ENCODE results near the gene TFE3.
A peak's percentile ranks its signal among the peaks of the same experiment; 100 is the strongest.

TFE3 gene

DNA sequence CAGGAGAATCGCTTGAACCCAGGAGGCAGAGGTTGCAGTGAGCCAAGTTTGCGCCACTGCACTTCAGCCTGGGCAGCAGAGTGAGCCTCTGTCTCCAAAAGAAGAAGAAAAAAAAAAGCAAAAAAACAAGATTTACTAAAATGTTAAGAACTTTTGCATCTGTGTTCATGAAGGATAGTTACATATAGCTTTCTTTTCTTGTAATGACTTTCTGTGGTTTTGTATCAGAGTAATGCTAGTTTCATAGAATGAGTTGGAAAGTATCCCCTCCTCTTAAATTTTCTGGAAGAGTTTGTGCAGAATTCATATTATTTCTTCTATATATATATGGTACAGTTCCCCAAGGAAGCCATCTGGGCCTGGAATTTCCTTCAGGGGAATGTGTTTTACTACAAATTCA lies 24.1 kb downstream of the TFE3 start:
- Histone ChIP-seq H3K4me1 (ENCODE audit: control insufficient read depth, insufficient read depth, low read length) (no peaks in the 10 kb centered on the region), H3K36me3 (ENCODE audit: control insufficient read depth, insufficient read depth, low read length) (no peaks in the 10 kb centered on the region), H3K9ac (ENCODE audit: low read length) (no peak overlapping the region), H3K27ac (ENCODE audit: low read depth, low read length) (no peak overlapping the region), H3K27me3 (ENCODE audit: control insufficient read depth, insufficient read depth, low read length) (no peaks in the 10 kb centered on the region), H3K4me3 (ENCODE audit: low read length) (no peak overlapping the region)

DNA sequence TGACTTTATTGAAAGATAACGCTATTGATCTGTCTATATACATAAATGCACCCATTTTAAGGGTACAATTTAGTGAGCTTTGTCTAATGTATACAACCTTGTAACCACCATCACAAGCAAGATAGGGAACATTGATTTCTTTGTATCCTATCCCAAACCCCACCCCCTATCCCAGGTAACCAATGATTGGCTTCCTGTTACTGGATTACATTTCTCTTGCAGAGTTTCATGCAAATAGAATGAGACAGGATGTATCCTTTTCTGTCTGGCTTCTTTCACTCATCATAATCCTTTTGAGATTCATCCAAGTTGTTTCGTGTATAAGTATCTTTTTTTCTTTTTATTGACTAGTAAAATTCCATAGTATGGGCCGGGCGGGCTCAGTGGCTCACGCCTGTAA lies 39.5 kb downstream of the TFE3 start:
- Histone ChIP-seq H3K4me3 (ENCODE audit: low read length) (no peak overlapping the region), H3K36me3 (ENCODE audit: control insufficient read depth, insufficient read depth, low read length) (no peaks in the 10 kb centered on the region), H3K27me3 (ENCODE audit: control insufficient read depth, insufficient read depth, low read length) (no peaks in the 10 kb centered on the region), H3K27ac (ENCODE audit: low read depth, low read length) (no peak overlapping the region), H3K4me1 (ENCODE audit: control insufficient read depth, insufficient read depth, low read length) (no peaks in the 10 kb centered on the region), H3K9ac (ENCODE audit: low read length) (no peak overlapping the region)

DNA sequence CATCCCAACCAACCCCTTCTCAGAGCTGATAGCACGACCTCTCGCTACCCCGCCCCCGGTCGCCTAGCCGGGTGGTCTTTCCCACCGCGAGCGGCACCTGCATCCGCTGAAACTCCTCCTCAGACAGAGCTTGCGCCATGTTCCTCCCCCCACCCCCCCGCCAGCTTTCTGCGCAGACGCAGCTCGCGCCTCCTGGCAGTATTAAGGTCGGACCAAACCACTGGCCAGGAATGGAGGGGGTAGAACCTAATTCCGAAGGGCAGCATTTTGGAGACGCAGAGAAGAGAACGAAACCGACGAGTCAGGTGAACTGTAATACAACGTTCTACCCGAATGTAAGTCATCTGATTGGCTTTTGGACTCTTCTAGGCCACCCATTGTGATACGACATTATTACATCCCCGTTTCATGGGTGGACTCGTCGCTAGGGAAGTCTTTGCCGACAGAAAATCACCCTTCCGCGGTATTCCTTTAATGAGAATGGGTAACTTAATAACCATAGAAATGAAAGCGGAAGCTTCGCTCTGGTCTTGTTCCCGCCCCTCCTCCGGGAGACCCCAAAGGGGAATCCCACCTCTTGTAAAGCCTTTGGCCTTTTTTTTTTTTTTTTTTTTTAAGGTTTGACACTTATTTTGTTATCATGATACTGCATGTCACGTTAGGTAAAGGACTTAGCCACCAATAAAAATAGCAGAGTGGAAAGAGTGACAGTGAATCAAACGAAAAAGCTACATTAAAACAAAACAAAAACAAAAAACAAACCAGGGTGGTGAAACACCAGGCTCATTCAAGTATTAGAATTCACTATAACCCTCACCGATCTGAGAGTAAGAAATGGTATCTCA lies 40.8 kb downstream of the TFE3 start, which contains the start of gene GRIPAP1:
Gene GRIPAP1, minus strand, starts transcription at position 174 of the 845 bp plus-strand sequence. Its CDS starts 35 bp downstream, at position 139.
- Histone ChIP-seq H3K4me3 (ENCODE audit: low read length) (peak within 1 kb of the TSS; percentile 80), H3K9ac (ENCODE audit: low read length) (peak within 1 kb of the TSS; percentile 59), H3K36me3 (ENCODE audit: control insufficient read depth, insufficient read depth, low read length) (peaks cover 3% of the 10 kb centered on the region)

DNA sequence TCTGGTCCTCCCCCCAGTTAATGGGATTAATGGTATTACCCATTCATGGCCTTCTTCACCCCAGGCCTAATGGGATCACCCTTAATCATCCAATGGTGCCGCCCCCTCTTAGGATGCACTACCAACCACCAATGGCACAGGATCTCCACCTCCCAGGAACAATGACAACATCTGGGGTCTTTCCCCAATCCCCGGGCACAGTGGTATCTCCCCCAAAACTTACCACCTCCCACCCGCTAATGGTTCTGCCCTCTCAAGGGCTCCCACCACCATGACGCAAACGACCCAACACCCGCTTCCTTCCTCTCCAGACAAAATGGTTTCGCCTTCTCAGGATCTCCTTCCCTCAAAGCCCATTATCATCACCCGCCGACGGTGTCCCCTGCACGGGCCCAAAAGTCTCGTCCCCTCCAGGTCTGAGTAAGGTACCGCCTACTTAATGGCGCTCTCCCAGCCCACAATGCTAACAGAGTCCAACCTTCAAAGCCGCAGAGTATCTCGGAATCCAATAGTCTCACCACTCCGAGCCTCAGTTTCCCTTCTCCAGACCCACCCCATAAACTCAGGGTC lies 41.6 kb downstream of the TFE3 start:
- Histone ChIP-seq H3K4me1 (ENCODE audit: control insufficient read depth, insufficient read depth, low read length) (no peaks in the 10 kb centered on the region), H3K9ac (ENCODE audit: low read length) (peak overlapping the region; percentile 52)

More for the DNA sequence above, 40.8 kb downstream of the TFE3 start, which contains the start of gene GRIPAP1:
- peak within 1 kb of the TSS; percentile 92 for H3K27ac ChIP-seq (ENCODE audit: low read depth, low read length)
- H3K4me1 ChIP-seq (ENCODE audit: control insufficient read depth, insufficient read depth, low read length): no peaks in the 10 kb centered on the region
- no peaks in the 10 kb centered on the region for H3K27me3 ChIP-seq (ENCODE audit: control insufficient read depth, insufficient read depth, low read length)

DNA sequence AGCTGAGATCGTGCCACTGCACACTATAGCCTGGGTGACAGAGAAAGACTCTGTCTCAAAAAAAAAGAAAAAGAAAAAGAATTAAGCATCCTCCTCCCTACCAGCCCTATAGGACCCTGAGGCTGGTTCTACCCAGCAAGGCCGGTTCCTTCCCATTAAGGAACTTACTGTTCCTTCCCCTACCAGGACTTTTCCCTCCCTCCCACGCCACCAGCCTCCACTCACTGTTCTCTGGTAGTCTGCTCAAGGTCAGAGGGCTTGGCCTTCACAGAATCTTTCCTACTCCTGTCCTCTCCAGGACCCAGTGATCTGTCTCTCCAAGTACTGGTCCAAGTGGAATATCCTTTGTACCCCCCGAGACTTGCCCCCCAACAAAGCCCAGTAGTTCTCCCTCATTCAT lies 42.5 kb downstream of the TFE3 start:
- Histone ChIP-seq H3K4me3 (ENCODE audit: low read length) (peak overlapping the region; percentile 80), H3K4me1 (ENCODE audit: control insufficient read depth, insufficient read depth, low read length) (no peaks in the 10 kb centered on the region), H3K27ac (ENCODE audit: low read depth, low read length) (no peak overlapping the region), H3K36me3 (ENCODE audit: control insufficient read depth, insufficient read depth, low read length) (peaks cover 5% of the 10 kb centered on the region), H3K9ac (ENCODE audit: low read length) (no peak overlapping the region), H3K27me3 (ENCODE audit: control insufficient read depth, insufficient read depth, low read length) (no peaks in the 10 kb centered on the region)

More for the DNA sequence above, 41.6 kb downstream of the TFE3 start:
- Histone ChIP-seq H3K27me3 (ENCODE audit: control insufficient read depth, insufficient read depth, low read length) (no peaks in the 10 kb centered on the region), H3K4me3 (ENCODE audit: low read length) (peak overlapping the region; percentile 80), H3K36me3 (ENCODE audit: control insufficient read depth, insufficient read depth, low read length) (peaks cover 5% of the 10 kb centered on the region), H3K27ac (ENCODE audit: low read depth, low read length) (peak overlapping the region; percentile 16)

DNA sequence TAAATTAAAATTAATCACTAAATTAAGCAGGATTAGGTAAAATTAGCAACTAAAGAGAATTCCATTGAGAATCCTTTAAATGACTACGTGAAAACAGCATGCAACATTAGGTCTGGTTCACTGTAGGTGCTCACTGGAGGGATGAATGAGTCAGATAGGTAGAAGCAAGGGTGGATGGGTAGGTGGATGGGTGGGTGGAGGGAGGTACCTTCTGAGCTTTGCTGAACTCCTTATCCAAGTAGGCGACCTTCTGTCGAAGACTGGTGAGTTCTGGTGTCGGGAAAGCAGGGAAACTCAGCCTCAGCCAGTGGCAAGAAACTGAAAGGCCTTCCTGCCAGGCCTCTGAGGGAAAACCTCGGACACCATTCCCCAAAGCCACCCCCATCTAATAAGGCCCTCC lies 44.1 kb downstream of the TFE3 start:
- H3K27ac ChIP-seq (ENCODE audit: low read depth, low read length): no peak overlapping the region
- no peaks in the 10 kb centered on the region for H3K4me1 ChIP-seq (ENCODE audit: control insufficient read depth, insufficient read depth, low read length)
- no peaks in the 10 kb centered on the region for H3K27me3 ChIP-seq (ENCODE audit: control insufficient read depth, insufficient read depth, low read length)
- H3K4me3 ChIP-seq (ENCODE audit: low read length): no peak overlapping the region
- H3K9ac ChIP-seq (ENCODE audit: low read length): no peak overlapping the region
- peaks cover 5% of the 10 kb centered on the region for H3K36me3 ChIP-seq (ENCODE audit: control insufficient read depth, insufficient read depth, low read length)

DNA sequence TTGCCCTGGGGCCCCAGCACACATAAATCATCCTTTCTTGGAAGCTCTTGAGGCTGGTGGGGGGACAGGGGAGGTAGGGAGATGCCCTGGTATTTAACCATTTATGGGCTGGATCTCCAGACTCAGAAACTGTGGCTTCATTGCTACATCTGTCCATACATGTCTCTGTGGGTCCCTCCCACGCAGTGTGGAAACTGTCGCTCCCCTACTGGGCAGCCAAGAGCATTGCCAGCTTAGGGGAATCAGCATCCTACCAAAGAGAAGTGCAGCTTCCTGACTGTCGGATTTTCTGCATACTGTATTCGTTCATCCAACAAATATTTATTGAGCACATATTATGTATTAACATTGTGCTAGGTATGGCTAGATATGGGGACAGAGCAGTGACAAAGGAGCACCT lies 44.8 kb downstream of the TFE3 start:
- peaks cover 5% of the 10 kb centered on the region for H3K36me3 ChIP-seq (ENCODE audit: control insufficient read depth, insufficient read depth, low read length)
- H3K9ac ChIP-seq (ENCODE audit: low read length): no peak overlapping the region

DNA sequence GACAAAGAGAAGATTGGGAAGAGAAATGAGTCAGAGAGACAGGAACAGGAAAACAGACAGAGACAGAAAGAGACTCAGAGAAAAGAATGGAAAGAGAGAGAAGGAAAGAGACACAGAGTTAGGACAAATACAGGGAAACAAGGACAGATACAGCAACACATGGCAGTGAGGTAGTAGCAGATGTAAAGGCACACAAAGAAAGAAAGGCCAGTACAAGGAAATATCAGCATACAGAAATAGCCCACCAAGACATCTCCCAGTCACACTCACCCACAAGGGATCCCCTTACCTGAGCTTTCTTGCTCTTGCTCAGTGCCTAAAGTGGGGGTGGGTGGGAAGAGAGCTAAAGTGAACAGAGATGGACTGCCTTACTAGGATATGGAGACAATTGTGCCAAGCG lies 45.3 kb downstream of the TFE3 start:
- Histone ChIP-seq H3K27me3 (ENCODE audit: control insufficient read depth, insufficient read depth, low read length) (no peaks in the 10 kb centered on the region), H3K36me3 (ENCODE audit: control insufficient read depth, insufficient read depth, low read length) (peaks cover 5% of the 10 kb centered on the region), H3K4me3 (ENCODE audit: low read length) (no peak overlapping the region), H3K4me1 (ENCODE audit: control insufficient read depth, insufficient read depth, low read length) (no peaks in the 10 kb centered on the region), H3K9ac (ENCODE audit: low read length) (no peak overlapping the region), H3K27ac (ENCODE audit: low read depth, low read length) (no peak overlapping the region)

More for the DNA sequence above, 44.8 kb downstream of the TFE3 start:
- Histone ChIP-seq H3K4me1 (ENCODE audit: control insufficient read depth, insufficient read depth, low read length) (no peaks in the 10 kb centered on the region), H3K27me3 (ENCODE audit: control insufficient read depth, insufficient read depth, low read length) (no peaks in the 10 kb centered on the region), H3K4me3 (ENCODE audit: low read length) (no peak overlapping the region), H3K27ac (ENCODE audit: low read depth, low read length) (no peak overlapping the region)

DNA sequence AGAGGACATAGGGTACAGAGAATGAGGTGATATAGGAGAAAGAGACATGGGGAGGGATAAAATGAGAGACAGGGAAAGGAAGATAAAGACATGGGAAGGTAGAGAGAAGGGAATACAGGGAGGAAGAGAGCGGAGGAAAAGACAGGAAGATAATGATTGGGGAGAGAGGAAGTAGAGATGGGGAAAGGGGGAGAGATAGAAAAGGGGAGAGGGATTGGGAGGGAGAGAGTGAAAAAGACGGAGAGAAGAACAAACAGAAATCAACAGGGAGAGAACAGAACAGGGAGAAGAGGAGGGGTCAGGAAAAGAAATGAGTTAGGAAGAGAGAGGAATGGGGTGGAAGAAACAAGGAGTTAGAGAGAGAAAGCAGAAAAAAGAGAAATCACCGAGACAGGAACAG lies 45.7 kb downstream of the TFE3 start:
- H3K27ac ChIP-seq (ENCODE audit: low read depth, low read length): no peak overlapping the region
- H3K4me1 ChIP-seq (ENCODE audit: control insufficient read depth, insufficient read depth, low read length): no peaks in the 10 kb centered on the region
- no peak overlapping the region for H3K4me3 ChIP-seq (ENCODE audit: low read length)
- H3K27me3 ChIP-seq (ENCODE audit: control insufficient read depth, insufficient read depth, low read length): no peaks in the 10 kb centered on the region
- H3K9ac ChIP-seq (ENCODE audit: low read length): no peak overlapping the region
- H3K36me3 ChIP-seq (ENCODE audit: control insufficient read depth, insufficient read depth, low read length): peaks cover 5% of the 10 kb centered on the region

DNA sequence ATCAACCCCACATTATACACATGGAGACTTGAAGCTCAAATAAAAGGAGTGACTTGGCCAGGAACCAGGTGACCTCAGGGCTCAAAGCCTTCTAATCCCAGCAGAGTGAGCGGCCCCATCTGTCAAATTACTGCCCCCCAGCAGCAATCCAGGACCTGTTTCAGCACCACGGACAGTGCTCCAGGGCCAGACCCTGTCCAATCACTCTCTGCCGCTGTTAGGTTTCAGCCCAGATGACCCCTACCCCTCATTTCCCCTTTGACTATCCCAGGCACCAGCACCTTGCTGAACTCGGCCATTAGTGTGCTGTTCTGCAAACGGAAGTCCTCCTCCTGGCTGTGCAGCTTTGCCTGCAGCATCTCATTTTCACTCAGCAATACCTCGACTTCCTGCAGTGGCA lies 46.2 kb downstream of the TFE3 start:
- no peaks in the 10 kb centered on the region for H3K27me3 ChIP-seq (ENCODE audit: control insufficient read depth, insufficient read depth, low read length)
- H3K4me1 ChIP-seq (ENCODE audit: control insufficient read depth, insufficient read depth, low read length): no peaks in the 10 kb centered on the region
- H3K36me3 ChIP-seq (ENCODE audit: control insufficient read depth, insufficient read depth, low read length): peaks cover 5% of the 10 kb centered on the region

DNA sequence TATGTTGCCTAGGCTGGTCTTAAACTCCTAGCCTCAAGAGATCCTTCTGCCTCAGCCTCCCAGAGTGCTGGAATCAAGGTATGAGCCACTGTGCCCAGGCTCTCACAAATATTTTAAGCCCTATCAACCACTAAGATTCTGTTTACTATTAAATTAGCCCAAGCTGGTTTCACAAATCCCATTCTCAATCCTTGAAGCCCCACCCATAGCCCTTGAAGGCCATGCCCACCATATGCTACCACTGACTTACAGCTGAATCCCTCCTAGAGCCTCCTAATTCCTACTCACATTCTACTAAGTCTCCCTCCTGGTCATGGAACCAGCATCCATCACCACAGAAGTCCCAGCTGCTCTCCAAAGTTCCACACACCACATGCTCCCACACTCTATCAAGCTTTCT lies 50.8 kb downstream of the TFE3 start:
- H3K4me1 ChIP-seq (ENCODE audit: control insufficient read depth, insufficient read depth, low read length): no peaks in the 10 kb centered on the region
- peaks cover 9% of the 10 kb centered on the region for H3K36me3 ChIP-seq (ENCODE audit: control insufficient read depth, insufficient read depth, low read length)
- H3K9ac ChIP-seq (ENCODE audit: low read length): no peak overlapping the region
- no peak overlapping the region for H3K27ac ChIP-seq (ENCODE audit: low read depth, low read length)
- no peaks in the 10 kb centered on the region for H3K27me3 ChIP-seq (ENCODE audit: control insufficient read depth, insufficient read depth, low read length)
- no peak overlapping the region for H3K4me3 ChIP-seq (ENCODE audit: low read length)

More for the DNA sequence above, 46.2 kb downstream of the TFE3 start:
- H3K9ac ChIP-seq (ENCODE audit: low read length): no peak overlapping the region
- no peak overlapping the region for H3K4me3 ChIP-seq (ENCODE audit: low read length)
- H3K27ac ChIP-seq (ENCODE audit: low read depth, low read length): no peak overlapping the region

DNA sequence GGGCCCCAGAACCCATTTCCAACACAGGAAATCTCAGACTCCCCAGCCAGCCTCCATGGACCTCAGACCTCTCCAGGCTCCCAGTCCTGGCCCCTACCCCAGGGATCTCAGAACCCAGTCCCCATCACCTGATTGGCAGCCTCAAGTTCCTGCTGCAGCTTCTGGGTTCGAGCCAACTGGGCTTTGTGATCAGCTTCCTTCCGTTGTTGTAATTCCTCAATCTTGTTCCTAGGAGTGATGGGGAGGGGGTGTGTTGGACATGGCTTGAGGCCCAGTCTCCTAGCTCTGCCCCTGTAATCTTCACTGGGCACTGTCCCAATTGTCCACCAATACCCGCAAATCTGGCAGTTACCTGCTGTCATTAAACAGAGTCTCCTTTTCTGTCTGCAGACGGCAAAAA lies 53.7 kb downstream of the TFE3 start:
- Histone ChIP-seq H3K27ac (ENCODE audit: low read depth, low read length) (no peak overlapping the region), H3K9ac (ENCODE audit: low read length) (no peak overlapping the region), H3K4me3 (ENCODE audit: low read length) (no peak overlapping the region), H3K36me3 (ENCODE audit: control insufficient read depth, insufficient read depth, low read length) (peaks cover 10% of the 10 kb centered on the region), H3K27me3 (ENCODE audit: control insufficient read depth, insufficient read depth, low read length) (no peaks in the 10 kb centered on the region), H3K4me1 (ENCODE audit: control insufficient read depth, insufficient read depth, low read length) (no peaks in the 10 kb centered on the region)
